GM19455 (cell line): Measurements from ENCODE around the gene FBXW8.

Experiments used
- ATAC-seq: cut with Tn5 transposase; IDR thresholded peaks from one replicate; pipeline ENCODE4 v1.9.1; 2021; ENCODE audit not compliant: unreplicated experiment

The FBXW8 gene

GRCh38 chr12:116910645-116911451, at the start of gene FBXW8:
TSS of gene FBXW8 (plus strand) at chr12:116910950. CDS start at chr12:116911038, 88 bp downstream.
- ATAC-seq, result peak; percentile 97

GRCh38 chr12:116861320-116861719, 49.4 kb upstream of the FBXW8 start:
- ATAC-seq, result peak; percentile 58

- no peak for ATAC-seq
Measured at GRCh38 chr12:116862167-116862566, 48.6 kb upstream of the FBXW8 start.

GRCh38 chr12:116863275-116863767, 47.4 kb upstream of the FBXW8 start:
- ATAC-seq, result no peak

GRCh38 chr12:116864371-116865160, 46.2 kb upstream of the FBXW8 start:
- ATAC-seq, result no peak

- no peak for ATAC-seq
Measured at GRCh38 chr12:116867523-116867922, 43.2 kb upstream of the FBXW8 start.

GRCh38 chr12:116870306-116870705, 40.4 kb upstream of the FBXW8 start:
- no peak for ATAC-seq

- no peak for ATAC-seq
Measured at GRCh38 chr12:116874324-116874995, 36.3 kb upstream of the FBXW8 start.

GRCh38 chr12:116876151-116876869, 34.4 kb upstream of the FBXW8 start:
- no peak for ATAC-seq

GRCh38 chr12:116878567-116879508, 31.9 kb upstream of the FBXW8 start:
- ATAC-seq, result no peak

- no peak for ATAC-seq
Measured at GRCh38 chr12:116879509-116880212, 31.1 kb upstream of the FBXW8 start.

- no peak for ATAC-seq
Measured at GRCh38 chr12:116880213-116880816, 30.4 kb upstream of the FBXW8 start.

- peak; percentile 62 for ATAC-seq
Measured at GRCh38 chr12:116880817-116881324, 29.9 kb upstream of the FBXW8 start.

- ATAC-seq, result peak; percentile 33
Measured at GRCh38 chr12:116881325-116881876, 29.3 kb upstream of the FBXW8 start, which contains the start of gene HRK. TSS of gene HRK (minus strand) at chr12:116881441. CDS start at chr12:116881307, 134 bp downstream.

- ATAC-seq, result no peak
Measured at GRCh38 chr12:116881877-116882507, 28.8 kb upstream of the FBXW8 start.

- no peak for ATAC-seq
Measured at GRCh38 chr12:116882742-116883141, 28.0 kb upstream of the FBXW8 start.

- ATAC-seq, result no peak
Measured at GRCh38 chr12:116884871-116885270, 25.9 kb upstream of the FBXW8 start.
